Measurements from ENCODE around the gene PYCR2. TPM values are rescaled to one million over a fixed set of nuclear protein-coding genes. Genes with fewer than 3 reads are reported as not detected.

PYCR2 gene
- polyA plus RNA-seq, 1 donor from 2014 or later = 51.5 TPM

DNA sequence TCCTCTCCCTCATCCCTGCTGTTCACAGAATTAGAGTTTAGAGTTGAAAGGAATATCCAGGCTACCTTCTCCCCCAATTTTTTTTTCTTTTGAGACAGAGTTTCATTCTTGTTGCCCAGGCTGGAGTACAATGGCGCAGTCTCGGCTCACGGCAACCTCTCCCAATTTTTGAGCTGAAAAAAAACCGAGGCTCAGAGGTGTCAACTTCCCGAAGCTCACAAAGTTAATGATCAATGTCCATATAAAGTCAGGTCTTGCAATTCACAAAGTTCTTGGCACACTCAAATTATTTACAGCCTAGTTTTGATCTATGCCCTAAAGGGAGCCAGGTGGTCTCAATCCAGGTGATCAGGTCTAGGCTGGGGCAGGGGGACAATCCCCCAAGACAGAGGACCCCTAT, 34.3 kb downstream of the PYCR2 start (continued):
- TF ChIP-seq, protein P1, sequence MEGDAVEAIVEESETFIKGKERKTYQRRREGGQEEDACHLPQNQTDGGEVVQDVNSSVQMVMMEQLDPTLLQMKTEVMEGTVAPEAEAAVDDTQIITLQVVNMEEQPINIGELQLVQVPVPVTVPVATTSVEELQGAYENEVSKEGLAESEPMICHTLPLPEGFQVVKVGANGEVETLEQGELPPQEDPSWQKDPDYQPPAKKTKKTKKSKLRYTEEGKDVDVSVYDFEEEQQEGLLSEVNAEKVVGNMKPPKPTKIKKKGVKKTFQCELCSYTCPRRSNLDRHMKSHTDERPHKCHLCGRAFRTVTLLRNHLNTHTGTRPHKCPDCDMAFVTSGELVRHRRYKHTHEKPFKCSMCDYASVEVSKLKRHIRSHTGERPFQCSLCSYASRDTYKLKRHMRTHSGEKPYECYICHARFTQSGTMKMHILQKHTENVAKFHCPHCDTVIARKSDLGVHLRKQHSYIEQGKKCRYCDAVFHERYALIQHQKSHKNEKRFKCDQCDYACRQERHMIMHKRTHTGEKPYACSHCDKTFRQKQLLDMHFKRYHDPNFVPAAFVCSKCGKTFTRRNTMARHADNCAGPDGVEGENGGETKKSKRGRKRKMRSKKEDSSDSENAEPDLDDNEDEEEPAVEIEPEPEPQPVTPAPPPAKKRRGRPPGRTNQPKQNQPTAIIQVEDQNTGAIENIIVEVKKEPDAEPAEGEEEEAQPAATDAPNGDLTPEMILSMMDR (IDR thresholded peaks at IDR 0.05; ENCODE audit: poor library complexity, severe bottlenecking) = no peak

DNA sequence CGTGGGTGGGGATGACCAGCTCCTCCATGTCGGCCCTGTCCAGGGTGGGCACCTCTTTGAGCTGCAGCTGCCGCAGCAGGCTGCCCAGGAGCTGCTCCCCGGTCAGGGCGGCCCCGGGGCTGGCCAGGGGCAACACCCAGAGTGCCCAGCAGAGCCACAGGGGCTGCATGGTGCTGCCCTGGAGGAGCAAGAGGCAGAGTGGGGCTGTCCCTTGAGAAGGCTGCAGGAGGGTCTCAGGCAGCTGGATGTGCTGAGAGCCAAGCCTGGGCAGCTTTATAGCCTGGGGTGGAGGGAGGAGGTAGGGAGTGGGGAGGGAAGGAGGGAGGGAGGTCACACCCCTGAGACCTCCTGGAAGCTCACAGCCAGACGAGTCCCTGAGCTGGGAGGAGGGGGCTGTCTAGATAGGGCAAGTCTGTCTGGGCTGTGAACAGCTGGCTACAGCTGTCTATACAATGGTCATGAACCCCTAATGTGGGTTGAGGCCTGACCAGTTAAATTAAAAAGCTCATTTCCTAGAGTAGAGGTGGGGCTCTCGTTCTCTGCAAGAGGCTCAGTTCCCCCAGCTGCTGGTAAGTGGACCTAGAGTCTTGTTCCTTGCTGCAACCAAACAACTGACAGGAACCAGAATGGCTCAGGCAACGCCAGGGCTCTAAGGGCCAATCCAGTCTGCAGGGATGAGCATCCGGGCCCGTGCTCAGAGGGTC, 35.0 kb downstream of the PYCR2 start, which contains the start of gene LEFTY1:
Gene LEFTY1, minus strand, starts transcription at position 249 of the 704 bp plus-strand sequence. Its CDS starts 80 bp downstream, at position 169.
- Histone ChIP-seq H3K4me2 (ENCODE audit: low read length) (no peak within 1 kb of the TSS), H3F3A (ENCODE audit: insufficient read depth, low read length, poor library complexity, severe bottlenecking) (no peaks in the 10 kb centered on the region), H3K9me2 (ENCODE audit: insufficient read depth, low read length) (no peaks in the 10 kb centered on the region), H3K36me3 (ENCODE audit: insufficient read depth, low read length) (no peaks in the 10 kb centered on the region), H3K9ac (ENCODE audit: low read length) (no peak within 1 kb of the TSS), H3K4me3 (ENCODE audit: low read length) (no peak within 1 kb of the TSS), H4K20me1 (ENCODE audit: insufficient read depth) (no peaks in the 10 kb centered on the region), H3K79me2 (replicated peaks; ENCODE audit: insufficient read depth, low read length) (no peaks in the 10 kb centered on the region), H2AFZ (ENCODE audit: low read depth, low read length) (no peak within 1 kb of the TSS), H3K27ac (ENCODE audit: low read length) (no peak within 1 kb of the TSS), H3K27me3 (ENCODE audit: insufficient read depth, low read depth, low read length) (peaks cover under 1% of the 10 kb centered on the region), H3K9me3 (ENCODE audit: low read length) (no peaks in the 10 kb centered on the region)
- TF ChIP-seq EP300 (conservative IDR thresholded peaks at IDR 0.05; ENCODE audit: poor library complexity, severe bottlenecking) (no peak), RAD21 (conservative IDR thresholded peaks at IDR 0.05) (no peak), TAF1 (IDR thresholded peaks at IDR 0.05; ENCODE audit: low read depth) (no peak), POLR2AphosphoS5 (IDR thresholded peaks at IDR 0.05) (no peak), MXI1 (conservative IDR thresholded peaks at IDR 0.05; ENCODE audit: poor library complexity, severe bottlenecking) (no peak), SMC3 (conservative IDR thresholded peaks at IDR 0.05; ENCODE audit: poor library complexity) (no peak), EZH2 (IDR thresholded peaks at IDR 0.05; ENCODE audit: borderline replicate concordance, insufficient read depth, low read length, poor library complexity, severe bottlenecking) (no peak)
- TF ChIP-seq, protein P2, sequence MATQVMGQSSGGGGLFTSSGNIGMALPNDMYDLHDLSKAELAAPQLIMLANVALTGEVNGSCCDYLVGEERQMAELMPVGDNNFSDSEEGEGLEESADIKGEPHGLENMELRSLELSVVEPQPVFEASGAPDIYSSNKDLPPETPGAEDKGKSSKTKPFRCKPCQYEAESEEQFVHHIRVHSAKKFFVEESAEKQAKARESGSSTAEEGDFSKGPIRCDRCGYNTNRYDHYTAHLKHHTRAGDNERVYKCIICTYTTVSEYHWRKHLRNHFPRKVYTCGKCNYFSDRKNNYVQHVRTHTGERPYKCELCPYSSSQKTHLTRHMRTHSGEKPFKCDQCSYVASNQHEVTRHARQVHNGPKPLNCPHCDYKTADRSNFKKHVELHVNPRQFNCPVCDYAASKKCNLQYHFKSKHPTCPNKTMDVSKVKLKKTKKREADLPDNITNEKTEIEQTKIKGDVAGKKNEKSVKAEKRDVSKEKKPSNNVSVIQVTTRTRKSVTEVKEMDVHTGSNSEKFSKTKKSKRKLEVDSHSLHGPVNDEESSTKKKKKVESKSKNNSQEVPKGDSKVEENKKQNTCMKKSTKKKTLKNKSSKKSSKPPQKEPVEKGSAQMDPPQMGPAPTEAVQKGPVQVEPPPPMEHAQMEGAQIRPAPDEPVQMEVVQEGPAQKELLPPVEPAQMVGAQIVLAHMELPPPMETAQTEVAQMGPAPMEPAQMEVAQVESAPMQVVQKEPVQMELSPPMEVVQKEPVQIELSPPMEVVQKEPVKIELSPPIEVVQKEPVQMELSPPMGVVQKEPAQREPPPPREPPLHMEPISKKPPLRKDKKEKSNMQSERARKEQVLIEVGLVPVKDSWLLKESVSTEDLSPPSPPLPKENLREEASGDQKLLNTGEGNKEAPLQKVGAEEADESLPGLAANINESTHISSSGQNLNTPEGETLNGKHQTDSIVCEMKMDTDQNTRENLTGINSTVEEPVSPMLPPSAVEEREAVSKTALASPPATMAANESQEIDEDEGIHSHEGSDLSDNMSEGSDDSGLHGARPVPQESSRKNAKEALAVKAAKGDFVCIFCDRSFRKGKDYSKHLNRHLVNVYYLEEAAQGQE (IDR thresholded peaks at IDR 0.05; ENCODE audit: borderline replicate concordance) = no peak
- TF ChIP-seq, protein P1 (IDR thresholded peaks at IDR 0.05; ENCODE audit: poor library complexity, severe bottlenecking) = no peak

Measured in neural cell (in vitro differentiated cells).